GM04503 (cell line): Measurements from ENCODE around the gene UBE2K.
"Not testable (repeated sequence)": the region's sequence is repeated elsewhere in the genome, so short reads cannot be mapped to it uniquely, and the experiment has no call there.

Source experiments
- DNase-seq: peaks from one replicate; pipeline ENCODE4 v3.0.0-alpha.2; 2012; ENCODE audit warnings: low read depth

The UBE2K gene

GRCh38 chr4:39808231-39808749, 110.4 kb downstream of the UBE2K start:
- DNase-seq, result no peak

- no peak for DNase-seq
Observed at GRCh38 chr4:39812500-39812899, 114.6 kb downstream of the UBE2K start.

GRCh38 chr4:39813033-39813432, 115.1 kb downstream of the UBE2K start:
- DNase-seq, result not testable (repeated sequence)

- DNase-seq, result not testable (repeated sequence)
Observed at GRCh38 chr4:39813761-39814160, 115.8 kb downstream of the UBE2K start.

- DNase-seq, result no peak
Observed at GRCh38 chr4:39814403-39815185, 116.7 kb downstream of the UBE2K start.

- DNase-seq, result no peak
Observed at GRCh38 chr4:39818646-39819045, 120.7 kb downstream of the UBE2K start.

GRCh38 chr4:39820186-39820585, 122.2 kb downstream of the UBE2K start:
- DNase-seq, result no peak

- no peak for DNase-seq
Observed at GRCh38 chr4:39821951-39822350, 124.0 kb downstream of the UBE2K start.

- DNase-seq, result no peak
Observed at GRCh38 chr4:39822662-39823061, 124.7 kb downstream of the UBE2K start.

- DNase-seq, result no peak
Observed at GRCh38 chr4:39823191-39823590, 125.3 kb downstream of the UBE2K start.

- DNase-seq, result no peak
Observed at GRCh38 chr4:39825090-39825489, 127.2 kb downstream of the UBE2K start.

- DNase-seq, result no peak
Observed at GRCh38 chr4:39825741-39826231, 127.8 kb downstream of the UBE2K start.
